Panc1 (cell line): Measurements from ENCODE around the gene AGAP1. TPM values are rescaled to one million over a fixed set of nuclear protein-coding genes. Genes with fewer than 3 reads are reported as not detected.

Experiments used
- ATAC-seq: fragments of 200-7000 bp; cut with Tn5 transposase; 2 replicates; pipeline ENCODE4 v1.9.1; 2020; ENCODE audit warnings: mild to moderate bottlenecking, moderate library complexity
- BruUV-seq: library from RNA; stranded (reverse); fragments of 400-500 nt; replicated peaks from 2 replicates; lab custom pipeline; 2021; lab: Mats Ljungman, UMichigan
- CTCF ChIA-PET: fragments of 300-600 bp; sonication (Branson Sonifier 250); formaldehyde crosslinking; loops from one replicate; lab custom pipeline; 2022; ENCODE audit warnings: antibody characterized with exemption; lab: Charles Lee
- POLR2A ChIA-PET: fragments of 300-600 bp; sonication (Branson Sonifier 250); formaldehyde crosslinking; loops from one replicate; lab custom pipeline; 2022; ENCODE audit warnings: antibody characterized with exemption; lab: Charles Lee
- DNase-seq: peaks from one replicate; pipeline ENCODE4 v3.0.0-alpha.2; 2010; ENCODE audit warnings: low read depth, low spot score
- H3K27ac ChIP-seq: 2 replicates; pipeline ENCODE4 v1.5.1; 2011; ENCODE audit warnings: mild to moderate bottlenecking, low read length, inconsistent platforms
- H3K27me3 ChIP-seq: fragments of 200-500 bp; sonication (Bioruptor generic); 2 replicates; pipeline ENCODE4 v1.6.0; 2014; ENCODE audit warnings: low read length, inconsistent platforms; ENCODE audit not compliant: control insufficient read depth, insufficient read depth
- H3K36me3 ChIP-seq: fragments of 200-500 bp; sonication (Bioruptor generic); 2 replicates; pipeline ENCODE4 v1.5.1; 2014; ENCODE audit warnings: inconsistent platforms, mild to moderate bottlenecking, low read length, moderate library complexity; ENCODE audit not compliant: control insufficient read depth, insufficient read depth
- H3K4me1 ChIP-seq: 2 replicates; pipeline ENCODE4 v1.5.1; 2011; ENCODE audit warnings: inconsistent platforms, mild to moderate bottlenecking, low read length, moderate library complexity; ENCODE audit not compliant: control insufficient read depth, insufficient read depth
- H3K4me3 ChIP-seq, 2 experiments: 2 replicates each; pipeline ENCODE4 v1.5.1; 2011 to 2012; ENCODE audit warnings: low read depth in 2 of 2, low read length in 2 of 2, mild to moderate bottlenecking in 2 of 2, inconsistent platforms in 1 of 2, moderate library complexity in 1 of 2
- H3K9me3 ChIP-seq: fragments of 200-500 bp; sonication (Bioruptor generic); 2 replicates; pipeline ENCODE4 v1.5.1; 2014; ENCODE audit warnings: low read depth, mild to moderate bottlenecking, inconsistent platforms, low read length, moderate library complexity; ENCODE audit not compliant: control insufficient read depth, insufficient read depth
- POLR2AphosphoS5 ChIP-seq: IDR thresholded peaks from 2 replicates; pipeline ENCODE4 v1.6.1; 2012; ENCODE audit warnings: mild to moderate bottlenecking, low read depth, low read length, moderate library complexity
- SIN3A ChIP-seq: IDR thresholded peaks from 2 replicates; pipeline ENCODE4 v1.6.1; 2012; ENCODE audit warnings: low read depth, mild to moderate bottlenecking, low read length, moderate library complexity, borderline replicate concordance; ENCODE audit not compliant: insufficient read depth
- TCF7L2 ChIP-seq: IDR thresholded peaks from 2 replicates; pipeline ENCODE4 v1.6.1; 2011; ENCODE audit warnings: mild to moderate bottlenecking, low read depth, low read length, inconsistent platforms
- in situ Hi-C: cut with HindIII; loops from 2 replicates; pipeline ENCODE4 v1.10.0; 2016; ENCODE audit warnings: low sequenced_read_pairs, low pct_unique_long_range_greater_than_20kb
- intact Hi-C: fragments of 100-400 bp; cut with micrococcal nuclease; formaldehyde crosslinking; loops from one replicate; pipeline ENCODE4 v1.10.0; 2022; ENCODE audit not compliant: unreplicated experiment
- total RNA-seq: library from RNA; stranded (reverse); gene quantifications from one replicate; pipeline ENCODE4 v1.2.1, GENCODE V29; 2021; ENCODE audit not compliant: unreplicated experiment
- TF ChIP-seq, protein P1 (sequence below): fragments of 450-650 bp; IDR thresholded peaks from 2 replicates; pipeline ENCODE4 v1.5.1; 2017; ENCODE audit warnings: mild to moderate bottlenecking
- TF ChIP-seq, protein P2 (sequence below), 2 experiments: IDR thresholded peaks; 2 replicates each; pipeline ENCODE4 v1.6.1; 2011 to 2012; ENCODE audit warnings: low read depth in 2 of 2, control low read depth in 1 of 2, low read length in 1 of 2, mild to moderate bottlenecking in 1 of 2, moderate library complexity in 1 of 2; ENCODE audit not compliant: insufficient read depth in 1 of 2

The AGAP1 gene
- total RNA-seq, 1 experiment from 2014 or later: 38.9 TPM

DNA sequence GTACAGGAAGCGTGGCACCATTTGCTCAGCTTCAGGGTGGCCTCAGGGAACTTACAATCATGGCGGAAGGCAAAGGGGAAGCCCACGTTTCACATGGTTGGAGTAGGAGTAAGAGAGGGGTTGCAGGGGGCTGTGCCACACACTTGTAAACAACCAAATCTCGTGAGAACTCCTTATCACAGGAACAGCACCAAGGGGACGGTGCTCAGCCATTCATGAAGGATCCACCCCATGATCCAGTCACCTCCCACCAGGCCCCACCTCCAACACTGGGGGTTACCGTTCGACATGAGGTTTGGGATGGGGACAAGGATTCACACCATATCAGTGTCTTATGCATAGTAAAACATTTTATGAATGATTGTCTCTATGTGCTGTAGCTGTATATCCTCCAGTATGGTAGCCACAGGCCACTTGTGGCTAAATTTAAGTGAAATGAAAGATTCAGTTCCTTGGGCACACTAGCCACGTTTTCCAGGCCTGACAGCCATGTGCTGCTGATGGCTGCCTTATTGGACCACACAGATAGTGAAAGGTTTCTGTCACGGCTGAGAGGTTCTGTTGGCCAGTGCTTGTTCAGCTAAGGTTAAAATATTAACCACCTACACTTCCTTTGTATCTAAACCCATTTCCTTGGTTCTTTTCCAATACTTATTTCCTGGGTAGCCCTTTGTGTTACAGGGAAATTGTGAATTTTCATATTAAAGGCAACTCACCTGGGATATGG, 77.3 kb downstream of the AGAP1 start:
- ATAC-seq (no peak), DNase-seq (no peak)
- H3K27me3 ChIP-seq: no peaks in the 10 kb centered on the region
- in situ Hi-C loops: no loop called here
- H3K4me3 ChIP-seq: no peak overlapping the region
- H3K27ac ChIP-seq: no peak overlapping the region
- intact Hi-C loops: no loop called here
- H3K4me1 ChIP-seq: peaks cover 8% of the 10 kb centered on the region; the same call in 1 of the 2 replicates
- ChIA-PET POLR2A (no interaction called here), CTCF (no interaction called here)
- H3K9me3 ChIP-seq: peaks cover 3% of the 10 kb centered on the region; the same call in 1 of the 2 replicates
- no TSS peak for BruUV-seq
- H3K36me3 ChIP-seq: no peaks in the 10 kb centered on the region
- TF ChIP-seq, protein P1, sequence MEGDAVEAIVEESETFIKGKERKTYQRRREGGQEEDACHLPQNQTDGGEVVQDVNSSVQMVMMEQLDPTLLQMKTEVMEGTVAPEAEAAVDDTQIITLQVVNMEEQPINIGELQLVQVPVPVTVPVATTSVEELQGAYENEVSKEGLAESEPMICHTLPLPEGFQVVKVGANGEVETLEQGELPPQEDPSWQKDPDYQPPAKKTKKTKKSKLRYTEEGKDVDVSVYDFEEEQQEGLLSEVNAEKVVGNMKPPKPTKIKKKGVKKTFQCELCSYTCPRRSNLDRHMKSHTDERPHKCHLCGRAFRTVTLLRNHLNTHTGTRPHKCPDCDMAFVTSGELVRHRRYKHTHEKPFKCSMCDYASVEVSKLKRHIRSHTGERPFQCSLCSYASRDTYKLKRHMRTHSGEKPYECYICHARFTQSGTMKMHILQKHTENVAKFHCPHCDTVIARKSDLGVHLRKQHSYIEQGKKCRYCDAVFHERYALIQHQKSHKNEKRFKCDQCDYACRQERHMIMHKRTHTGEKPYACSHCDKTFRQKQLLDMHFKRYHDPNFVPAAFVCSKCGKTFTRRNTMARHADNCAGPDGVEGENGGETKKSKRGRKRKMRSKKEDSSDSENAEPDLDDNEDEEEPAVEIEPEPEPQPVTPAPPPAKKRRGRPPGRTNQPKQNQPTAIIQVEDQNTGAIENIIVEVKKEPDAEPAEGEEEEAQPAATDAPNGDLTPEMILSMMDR: no peak
- TF ChIP-seq POLR2AphosphoS5 (no peak), SIN3A (no peak), TCF7L2 (no peak)
- TF ChIP-seq, protein P2, sequence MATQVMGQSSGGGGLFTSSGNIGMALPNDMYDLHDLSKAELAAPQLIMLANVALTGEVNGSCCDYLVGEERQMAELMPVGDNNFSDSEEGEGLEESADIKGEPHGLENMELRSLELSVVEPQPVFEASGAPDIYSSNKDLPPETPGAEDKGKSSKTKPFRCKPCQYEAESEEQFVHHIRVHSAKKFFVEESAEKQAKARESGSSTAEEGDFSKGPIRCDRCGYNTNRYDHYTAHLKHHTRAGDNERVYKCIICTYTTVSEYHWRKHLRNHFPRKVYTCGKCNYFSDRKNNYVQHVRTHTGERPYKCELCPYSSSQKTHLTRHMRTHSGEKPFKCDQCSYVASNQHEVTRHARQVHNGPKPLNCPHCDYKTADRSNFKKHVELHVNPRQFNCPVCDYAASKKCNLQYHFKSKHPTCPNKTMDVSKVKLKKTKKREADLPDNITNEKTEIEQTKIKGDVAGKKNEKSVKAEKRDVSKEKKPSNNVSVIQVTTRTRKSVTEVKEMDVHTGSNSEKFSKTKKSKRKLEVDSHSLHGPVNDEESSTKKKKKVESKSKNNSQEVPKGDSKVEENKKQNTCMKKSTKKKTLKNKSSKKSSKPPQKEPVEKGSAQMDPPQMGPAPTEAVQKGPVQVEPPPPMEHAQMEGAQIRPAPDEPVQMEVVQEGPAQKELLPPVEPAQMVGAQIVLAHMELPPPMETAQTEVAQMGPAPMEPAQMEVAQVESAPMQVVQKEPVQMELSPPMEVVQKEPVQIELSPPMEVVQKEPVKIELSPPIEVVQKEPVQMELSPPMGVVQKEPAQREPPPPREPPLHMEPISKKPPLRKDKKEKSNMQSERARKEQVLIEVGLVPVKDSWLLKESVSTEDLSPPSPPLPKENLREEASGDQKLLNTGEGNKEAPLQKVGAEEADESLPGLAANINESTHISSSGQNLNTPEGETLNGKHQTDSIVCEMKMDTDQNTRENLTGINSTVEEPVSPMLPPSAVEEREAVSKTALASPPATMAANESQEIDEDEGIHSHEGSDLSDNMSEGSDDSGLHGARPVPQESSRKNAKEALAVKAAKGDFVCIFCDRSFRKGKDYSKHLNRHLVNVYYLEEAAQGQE (IDR thresholded peaks at IDR 0.05; ENCODE audit: insufficient read depth in 1 of 2, low read depth in 2 of 2, low read length in 1 of 2): no peak

DNA sequence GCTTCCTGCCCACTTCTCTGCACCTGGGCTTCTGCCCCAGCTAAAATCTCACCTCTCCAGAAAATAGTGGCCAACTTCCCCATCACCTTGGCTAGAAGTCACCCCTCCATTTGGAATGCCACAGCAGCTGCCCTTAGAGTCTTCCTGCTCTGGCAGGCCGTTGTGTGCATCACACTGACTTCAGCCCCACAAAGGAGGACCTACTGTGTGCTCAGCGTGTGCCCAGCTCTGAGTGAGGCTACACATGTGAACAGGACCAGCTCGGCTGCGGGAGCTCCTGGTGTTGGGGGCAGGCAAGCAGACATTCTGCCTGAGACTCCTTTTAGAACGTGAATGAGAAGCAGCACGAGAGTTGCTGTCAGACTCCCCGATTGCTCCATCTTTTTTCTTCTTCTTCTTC, 78.7 kb downstream of the AGAP1 start:
- CTCF ChIA-PET: no interaction called here
- no peak for TF ChIP-seq SIN3A
- TF ChIP-seq, protein P1: no peak
- TF ChIP-seq, protein P2 (IDR thresholded peaks at IDR 0.05; ENCODE audit: insufficient read depth in 1 of 2, low read depth in 2 of 2, low read length in 1 of 2): no peak
- TF ChIP-seq POLR2AphosphoS5: no peak
- TF ChIP-seq TCF7L2: no peak
- in situ Hi-C loops: no loop called here

More for the DNA sequence above, 78.7 kb downstream of the AGAP1 start:
- BruUV-seq: no TSS peak
- POLR2A ChIA-PET: no interaction called here
- no peaks in the 10 kb centered on the region for H3K27me3 ChIP-seq
- no peaks in the 10 kb centered on the region for H3K36me3 ChIP-seq
- H3K4me3 ChIP-seq: no peak overlapping the region
- DNase-seq (no peak), ATAC-seq (no peak)
- peaks cover 8% of the 10 kb centered on the region; the same call in 1 of the 2 replicates for H3K4me1 ChIP-seq
- no peak overlapping the region for H3K27ac ChIP-seq
- peaks cover 3% of the 10 kb centered on the region; the same call in 1 of the 2 replicates for H3K9me3 ChIP-seq
- intact Hi-C loops: no loop called here
